NCI-H748 treated with DMSO at 0.1 percent for 48 hours (cell line): ENCODE results near the gene CDKN2A.

Experiments used
- DNase-seq: peaks from one replicate; lab custom pipeline; 2025; lab: John Stamatoyannopoulos, UW

CDKN2A gene

DNA sequence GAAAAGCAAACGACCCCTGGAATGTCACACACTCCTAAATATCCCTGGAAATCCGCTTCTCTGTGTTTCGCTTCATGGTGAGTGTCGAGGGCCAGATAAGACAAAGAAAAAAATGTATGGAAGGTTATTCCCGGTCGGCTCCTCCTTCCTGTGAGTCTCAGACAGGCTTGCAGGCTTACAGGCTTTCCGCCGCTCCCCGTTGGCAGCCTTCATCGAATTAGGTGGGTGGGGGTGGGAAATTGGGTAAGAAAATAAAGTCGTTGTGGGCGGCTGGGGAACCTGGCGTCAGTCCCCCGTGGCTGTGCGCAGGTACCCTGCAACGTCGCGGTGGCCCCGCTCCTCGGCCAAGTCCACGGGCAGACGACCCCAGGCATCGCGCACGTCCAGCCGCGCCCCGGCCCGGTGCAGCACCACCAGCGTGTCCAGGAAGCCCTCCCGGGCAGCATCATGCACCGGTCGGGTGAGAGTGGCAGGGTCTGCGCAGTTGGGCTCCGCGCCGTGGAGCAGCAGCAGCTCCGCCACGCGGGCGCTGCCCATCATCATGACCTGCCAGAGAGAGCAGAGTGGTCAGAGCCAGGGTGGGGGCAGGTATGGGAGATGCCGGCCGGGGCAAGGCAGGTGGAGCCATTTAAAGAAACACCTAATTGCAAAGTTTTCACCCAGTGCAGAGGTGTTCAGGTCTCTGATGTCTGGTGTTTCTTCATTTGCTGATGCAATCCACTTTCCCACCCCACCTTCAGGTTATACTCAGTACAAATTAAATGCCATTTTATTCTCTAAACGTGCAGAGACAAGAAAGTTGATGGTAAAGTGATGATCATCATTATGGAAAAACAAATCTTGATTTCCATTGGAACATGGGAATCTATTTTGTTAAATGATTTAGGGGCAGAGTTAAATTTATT, 11.8 kb upstream of the CDKN2A start:
- no peak for DNase-seq

DNA sequence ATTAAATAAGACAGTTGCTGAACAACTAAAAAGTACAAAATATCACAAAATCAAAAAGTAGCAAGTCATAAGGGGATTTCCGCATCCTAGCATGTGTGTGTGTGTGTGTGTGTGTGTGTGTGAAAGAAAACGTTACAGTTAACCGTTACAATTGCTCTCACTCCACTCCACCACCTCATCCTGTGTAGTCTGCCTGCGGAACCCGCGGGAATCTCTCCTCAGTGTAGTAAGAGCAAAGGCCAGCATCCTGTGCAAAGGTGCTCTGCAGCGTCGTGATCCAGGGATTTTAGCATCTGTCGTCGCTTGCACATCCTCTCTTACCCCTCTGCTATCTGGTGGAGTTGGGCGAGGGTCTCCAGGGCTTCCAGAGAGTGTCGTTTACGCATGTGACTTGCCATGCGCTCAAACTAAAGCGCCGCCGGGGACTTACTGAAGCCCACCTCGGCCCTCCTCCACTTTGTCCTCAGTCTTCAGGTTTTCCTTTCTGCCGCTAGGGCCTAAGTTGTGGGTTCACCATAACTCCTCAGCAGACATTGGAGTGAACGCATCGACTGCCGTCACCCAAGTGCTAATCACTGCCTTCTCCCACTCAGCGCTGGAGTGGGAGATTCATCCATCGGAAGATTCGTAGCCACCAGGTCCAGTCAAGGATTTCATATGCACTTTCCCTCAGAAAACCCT, 11.0 kb upstream of the CDKN2A start:
- no peak for DNase-seq

- no peak for DNase-seq
Observed at GRCh38 chr9:22002038-22002437, 7.8 kb upstream of the CDKN2A start.

- no peak for DNase-seq
Observed at GRCh38 chr9:21998026-21998425, 3.8 kb upstream of the CDKN2A start.

- DNase-seq: no peak
Observed at GRCh38 chr9:21997480-21997879, 3.3 kb upstream of the CDKN2A start.

GRCh38 chr9:21996858-21997257, 2.7 kb upstream of the CDKN2A start:
- no peak for DNase-seq

GRCh38 chr9:21996438-21996837, 2.2 kb upstream of the CDKN2A start:
- peak; percentile 54 for DNase-seq

- peak; percentile 62 for DNase-seq
Observed at GRCh38 chr9:21995666-21996398, 1.6 kb upstream of the CDKN2A start.

DNA sequence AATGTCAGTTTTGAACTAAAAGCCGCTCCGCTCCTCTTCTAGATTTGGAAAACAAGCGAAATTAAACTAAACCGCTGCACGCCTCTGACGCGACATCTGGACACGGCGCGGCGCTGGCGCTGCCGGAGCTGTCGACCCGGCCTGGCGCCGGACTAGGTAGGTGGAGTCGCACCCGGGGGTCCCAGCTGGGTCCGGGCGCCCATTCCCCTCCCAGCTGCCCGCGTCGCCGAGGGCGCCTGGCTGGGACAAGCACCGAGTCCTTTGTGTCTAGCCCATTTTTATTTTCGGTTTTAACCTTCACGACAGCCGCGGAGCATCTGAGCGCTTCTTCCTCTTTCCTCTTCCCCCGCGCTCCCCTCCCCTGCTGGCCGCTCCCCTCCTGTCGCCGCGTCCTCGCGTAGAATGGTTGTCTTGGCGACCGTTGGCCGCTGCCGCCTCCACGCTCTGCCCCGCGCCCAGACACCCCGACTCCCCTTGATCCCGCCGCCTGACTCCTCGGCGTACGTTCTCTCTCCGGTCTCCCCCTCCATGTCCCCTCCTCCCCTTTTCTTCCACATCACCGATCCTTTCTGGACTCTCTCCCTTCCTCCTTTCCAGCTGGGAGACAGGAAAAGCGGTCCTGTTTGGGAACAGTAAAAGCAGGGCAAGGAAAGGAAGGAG, 944 bp upstream of the CDKN2A start:
- DNase-seq: peak; percentile 83

DNA sequence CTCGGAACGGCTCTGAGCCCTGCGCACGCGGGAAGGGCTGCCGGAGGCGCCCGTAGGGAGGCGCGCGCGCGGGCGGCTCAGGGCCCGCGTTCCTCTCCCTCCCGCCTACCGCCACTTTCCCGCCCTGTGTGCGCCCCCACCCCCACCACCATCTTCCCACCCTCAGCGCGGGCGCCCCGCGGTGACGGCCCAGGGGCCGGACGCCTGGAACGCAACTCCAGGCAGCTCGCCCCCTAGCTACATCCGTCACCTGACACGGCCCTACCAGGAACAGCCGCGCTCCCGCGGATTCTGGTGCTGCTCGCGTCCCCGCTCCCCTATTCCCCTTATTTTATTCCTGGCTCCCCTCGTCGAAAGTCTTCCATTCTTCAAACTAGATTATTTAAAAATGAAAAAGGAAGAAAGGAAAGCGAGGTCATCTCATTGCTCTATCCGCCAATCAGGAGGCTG, 389 bp upstream of the CDKN2A start, which contains the start of gene CDKN2B-AS1:
Gene CDKN2B-AS1, plus strand, starts transcription at position 236 of the 450 bp plus-strand sequence.
- DNase-seq: peak; percentile 74

DNA sequence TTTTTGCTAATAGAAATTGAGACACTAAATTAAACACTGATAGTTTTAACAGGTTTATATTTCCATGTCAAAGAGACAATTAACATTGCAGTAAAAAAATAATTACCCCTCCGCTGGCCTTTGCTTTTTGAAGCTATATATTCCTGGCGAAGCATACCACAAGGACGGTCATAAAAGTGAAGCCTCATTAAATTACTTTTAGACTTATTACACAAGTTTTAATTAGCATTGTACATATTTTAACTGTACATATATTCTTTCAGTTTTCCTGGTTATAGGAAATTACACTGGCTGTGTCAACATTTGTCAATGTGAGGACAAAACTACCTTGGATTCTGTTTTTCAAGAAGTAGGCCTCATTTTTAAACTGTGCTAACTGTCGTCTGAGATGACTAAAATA, 1.2 kb downstream of the CDKN2A start:
- DNase-seq: no peak

DNA sequence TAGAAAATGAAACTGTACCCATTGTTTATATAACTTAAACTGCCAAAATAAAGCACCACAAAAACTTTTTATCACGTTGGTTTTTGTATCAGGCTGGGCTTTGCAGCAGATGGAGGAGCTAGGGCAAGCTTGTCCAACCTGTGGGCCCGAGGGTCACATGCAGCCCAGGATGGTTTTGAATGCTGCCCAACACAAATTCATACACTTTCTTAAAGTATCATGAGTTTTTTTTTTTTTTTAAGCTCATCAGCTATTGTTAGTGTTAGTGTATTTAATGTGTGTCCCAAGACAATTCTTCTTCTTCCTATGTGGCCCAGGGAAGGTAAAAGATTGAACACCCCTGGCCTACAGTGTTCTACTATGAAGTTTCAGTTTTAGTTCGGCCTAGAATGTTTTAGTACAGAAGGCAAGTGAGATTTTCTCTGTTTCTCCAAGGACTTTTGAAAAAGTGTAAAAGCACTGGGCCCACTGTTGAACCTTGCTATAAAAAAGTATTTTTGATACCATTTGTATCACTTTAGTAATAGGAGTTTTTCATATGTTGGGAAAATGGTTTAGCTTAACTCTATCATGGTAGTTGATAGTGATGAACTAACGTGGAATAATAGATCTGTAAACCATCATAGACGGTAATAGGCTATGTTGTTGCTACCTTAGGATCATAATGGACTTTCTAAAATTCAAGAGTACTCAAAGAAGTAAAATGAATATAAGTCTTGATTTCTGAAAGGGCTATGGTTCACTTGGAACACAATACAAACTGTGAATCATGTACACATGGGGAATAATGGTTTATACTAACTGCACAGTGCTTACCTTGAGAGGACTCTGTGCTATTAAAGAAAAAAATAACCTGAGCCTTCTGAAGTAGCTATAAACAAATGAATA, 2.9 kb downstream of the CDKN2A start:
- DNase-seq: no peak

- no peak for DNase-seq
Observed at GRCh38 chr9:21989440-21990189, 4.6 kb downstream of the CDKN2A start.

- DNase-seq: peak; percentile 30
Observed at GRCh38 chr9:21988056-21988990, 5.9 kb downstream of the CDKN2A start.

DNA sequence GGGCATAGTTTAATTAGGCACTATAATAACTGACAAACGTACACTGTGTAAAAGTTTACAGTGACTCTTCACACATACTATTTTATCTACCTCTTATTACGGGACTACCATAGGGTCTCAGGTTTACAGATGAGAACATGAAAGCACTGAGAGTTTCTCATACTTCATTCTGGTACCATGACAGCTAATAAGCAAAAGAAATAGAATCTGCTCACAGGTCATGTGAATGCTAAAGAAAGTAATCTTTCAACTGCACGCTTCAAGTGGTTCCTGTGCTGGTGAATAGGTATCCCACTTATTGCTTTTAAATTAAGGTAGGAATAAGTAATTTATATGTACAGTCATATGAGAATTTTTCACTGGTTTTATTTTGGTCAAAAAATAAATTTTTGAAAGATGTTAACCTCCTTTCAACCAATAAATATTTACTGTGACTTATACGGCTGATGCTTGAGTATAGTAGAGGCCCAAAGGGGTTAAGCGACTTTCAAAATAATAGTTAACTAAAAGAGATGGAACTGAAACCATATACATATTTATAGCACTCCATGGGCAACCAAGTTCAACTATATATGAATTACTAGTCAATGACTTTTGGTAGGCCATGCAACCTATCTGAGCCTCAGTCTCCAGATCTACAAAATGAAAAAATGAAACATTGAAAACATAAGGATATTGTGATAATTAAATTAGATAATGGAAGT, 8.1 kb downstream of the CDKN2A start:
- DNase-seq: no peak

DNA sequence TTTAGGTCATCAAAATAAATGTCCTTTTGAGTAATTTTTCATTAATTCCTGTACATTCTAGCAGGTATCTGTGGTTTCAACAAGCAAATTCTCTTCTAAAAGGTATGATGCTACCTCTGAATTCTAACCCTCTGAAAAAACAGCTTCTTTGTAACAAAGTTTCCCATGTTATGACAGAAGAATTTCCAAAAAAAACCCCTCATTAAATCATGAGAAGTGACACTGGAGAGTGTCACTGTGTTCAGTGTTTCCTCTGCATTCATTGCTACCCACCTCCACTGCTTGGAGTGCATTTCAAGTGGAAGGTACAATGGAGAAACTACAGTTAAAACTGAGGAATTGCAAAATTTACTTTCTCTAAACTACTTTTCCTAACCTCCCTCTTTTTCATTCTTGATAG, 10.1 kb downstream of the CDKN2A start:
- no peak for DNase-seq

DNA sequence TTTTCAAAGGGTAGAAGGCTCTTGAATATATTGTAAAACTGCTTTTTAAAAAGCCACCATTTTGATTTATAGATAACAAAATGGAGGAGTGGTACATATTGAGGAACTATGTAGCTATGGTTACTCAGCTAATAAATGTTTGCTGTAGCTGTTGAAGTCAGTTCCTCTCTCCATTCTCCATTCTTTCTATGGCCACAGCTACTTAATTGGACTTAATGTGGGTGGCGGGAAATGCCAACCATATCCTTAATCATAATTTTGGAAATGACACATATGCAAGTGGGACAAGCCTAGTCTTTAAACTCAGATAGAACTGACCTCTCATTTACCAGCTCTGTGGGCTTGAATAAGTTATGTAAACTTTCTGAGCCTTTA, 10.6 kb downstream of the CDKN2A start:
- no peak for DNase-seq

DNA sequence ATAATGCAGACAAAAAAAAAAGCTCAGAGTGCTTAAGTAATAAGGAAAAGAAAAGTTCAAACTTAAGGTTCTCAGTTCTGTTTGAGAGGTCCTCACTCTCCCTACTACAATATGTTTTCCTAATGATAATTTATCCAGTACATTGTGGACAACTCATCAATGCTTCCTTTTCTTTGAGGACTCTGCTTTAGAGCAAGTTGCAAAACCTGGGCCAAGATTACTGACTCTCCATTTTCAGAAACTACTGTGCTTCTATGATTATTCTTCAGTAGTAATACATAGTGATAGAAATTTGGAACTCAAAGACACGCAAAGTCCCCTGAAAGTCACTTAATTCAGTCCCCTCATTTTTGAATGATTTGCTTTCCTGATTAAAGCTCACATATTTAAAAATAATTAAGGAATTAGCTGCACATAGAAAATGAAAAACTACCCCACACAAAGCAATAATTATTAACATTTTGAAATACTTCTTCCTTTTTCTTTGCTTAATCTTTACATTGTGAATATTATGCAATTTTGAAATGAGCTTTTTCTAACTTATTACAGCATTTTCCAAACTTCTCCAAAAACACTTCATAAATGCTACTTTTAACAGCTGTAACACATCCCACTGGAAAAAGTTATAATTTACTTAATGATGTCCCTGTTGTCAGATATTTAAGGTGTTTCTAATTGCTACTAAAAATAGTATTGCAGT, 11.2 kb downstream of the CDKN2A start:
- DNase-seq: no peak
